T-cell (primary cell): ENCODE results near the gene UNK. TPM values are rescaled to one million over a fixed set of nuclear protein-coding genes. Genes with fewer than 3 reads are reported as not detected.
"Not testable (repeated sequence)": the region's sequence is repeated elsewhere in the genome, so short reads cannot be mapped to it uniquely, and the experiment has no call there.

Experiments used
- ATAC-seq, 4 experiments: fragments of 200-7000 bp in 3 of 4; fragments of 150-1000 bp in 1 of 4; cut with Tn5 transposase; replicated peaks in 1 of 4; 1 replicate in 3 of 4; 2 replicates in 1 of 4; pipeline ENCODE4 v1.10.0; 2021; ENCODE audit warnings: moderate library complexity in 3 of 4, mild to moderate bottlenecking in 2 of 4, moderate number of reproducible peaks in 1 of 4
- CTCF ChIA-PET, 2 donors: fragments of 300-600 bp; sonication (Branson Sonifier 250); formaldehyde crosslinking; loops; one replicate each; lab custom pipeline; 2022; ENCODE audit warnings: antibody characterized with exemption in 2 of 2; lab: Charles Lee
- POLR2A ChIA-PET, 2 donors: fragments of 300-600 bp; sonication (Branson Sonifier 250); formaldehyde crosslinking; loops; one replicate each; lab custom pipeline; 2022; ENCODE audit warnings: antibody characterized with exemption in 2 of 2; lab: Charles Lee
- DNase-seq, 35 experiments: peaks; one replicate each; pipeline versions ENCODE4 v3.0.0 to v3.0.0-alpha.2; 2013 to 2023
- H3K27ac ChIP-seq: one replicate; pipeline ENCODE4 v1.5.1; 2013; ENCODE audit warnings: low read length
- H3K27me3 ChIP-seq, 2 experiments: replicated peaks in 1 of 2; 1 replicate in 1 of 2; 2 replicates in 1 of 2; pipeline versions ENCODE4 v1.6.1 to v1.7.0; 2013; ENCODE audit warnings: low read length in 1 of 2, mixed read lengths in 1 of 2; ENCODE audit not compliant: control insufficient read depth in 2 of 2, insufficient read depth in 2 of 2; ENCODE audit errors: extremely low read depth in 1 of 2
- H3K36me3 ChIP-seq, 2 donors: 1 replicate in 1 of 2; 2 replicates in 1 of 2; pipeline versions ENCODE4 v1.6.1 to v1.7.0; 2013; ENCODE audit warnings: low read length in 1 of 2; ENCODE audit not compliant: control insufficient read depth in 2 of 2, insufficient read depth in 1 of 2; ENCODE audit errors: extremely low read depth in 1 of 2
- H3K4me1 ChIP-seq, 2 experiments: 1 replicate in 1 of 2; 2 replicates in 1 of 2; pipeline versions ENCODE4 v1.6.1 to v1.7.0; 2013; ENCODE audit warnings: low read length in 2 of 2, mixed read lengths in 1 of 2; ENCODE audit not compliant: insufficient read depth in 2 of 2, control insufficient read depth in 1 of 2; ENCODE audit errors: extremely low read depth in 1 of 2
- H3K4me3 ChIP-seq, 2 donors: 1 replicate in 1 of 2; 2 replicates in 1 of 2; pipeline versions ENCODE4 v1.5.1 to v1.7.0; 2013; ENCODE audit warnings: mild to moderate bottlenecking in 2 of 2, low read length in 1 of 2, moderate library complexity in 1 of 2; ENCODE audit not compliant: control insufficient read depth in 1 of 2; ENCODE audit errors: extremely low read depth in 1 of 2
- H3K9me3 ChIP-seq: 2 replicates; pipeline ENCODE4 v1.7.0; 2013
- H3K27ac Mint-ChIP-seq, 2 donors: one replicate each; pipeline ENCODE4 v1.8.0; 2020 to 2021; ENCODE audit warnings: mild to moderate bottlenecking in 2 of 2, mixed read lengths in 2 of 2
- H3K27me3 Mint-ChIP-seq, 2 donors: one replicate each; pipeline ENCODE4 v1.8.0; 2021 to 2022; ENCODE audit warnings: mixed read lengths in 2 of 2
- H3K36me3 Mint-ChIP-seq: one replicate; pipeline ENCODE4 v1.8.0; 2021; ENCODE audit warnings: mixed read lengths
- H3K4me1 Mint-ChIP-seq, 3 donors: one replicate each; pipeline ENCODE4 v1.8.0; 2020 to 2022; ENCODE audit warnings: mixed read lengths in 3 of 3, mild to moderate bottlenecking in 1 of 3
- H3K4me3 Mint-ChIP-seq, 3 donors: one replicate each; pipeline ENCODE4 v1.8.0; 2020 to 2022; ENCODE audit warnings: mild to moderate bottlenecking in 3 of 3, mixed read lengths in 3 of 3, moderate library complexity in 3 of 3
- H3K9me3 Mint-ChIP-seq, 3 donors: one replicate each; pipeline ENCODE4 v1.8.0; 2020 to 2022; ENCODE audit warnings: mixed read lengths in 3 of 3
- WGBS: methylation state at CpG from one replicate; pipeline ENCODE4 v1.1.5; 2013; ENCODE audit warnings: missing lambda C conversion rate; ENCODE audit not compliant: insufficient coverage; 5-methylcytosine and 5-hydroxymethylcytosine counted together
- total RNA-seq, 35 experiments: library from RNA in 6 of 35; stranded (reverse) in 6 of 35; fragments of 120-200 nt in 1 of 35; gene quantifications; one replicate each; pipeline versions ENCODE4 v1.2.1 to v1.2.4 and lab custom pipeline; 2013 to 2026

The UNK gene
- total RNA-seq, 5 donors from 2014 or later (not counting 1 experiment from before 2014, with no cell fraction given), result 37.1 to 50.3 (median 39.2) TPM

GRCh38 chr17:75757086-75757681 is 27.4 kb upstream of the UNK start:
- POLR2A ChIA-PET, result no interaction called here
- no peaks in the 10 kb centered on the region for H3K9me3 ChIP-seq
- Mint-ChIP-seq H3K27ac (no peak overlapping the region), H3K9me3 (no peaks in the 10 kb centered on the region), H3K4me3 (no peak overlapping the region), H3K4me1 (peaks cover 7 to 15% (median 13%) of the 10 kb centered on the region in 3 donors), H3K36me3 (peaks cover 5% of the 10 kb centered on the region), H3K27me3 (no peaks in the 10 kb centered on the region)
- no peak overlapping the region for H3K27ac ChIP-seq
- ATAC-seq (no peak), DNase-seq (no peak)
- no peak overlapping the region for H3K4me3 ChIP-seq
- 88% methylated on average over 11 of the region's 21 CpGs for WGBS
- peaks cover 0 to 22% of the 10 kb centered on the region in 2 experiments for H3K4me1 ChIP-seq
- peaks cover 0 to 5% of the 10 kb centered on the region in 2 donors for H3K36me3 ChIP-seq
- CTCF ChIA-PET, result no interaction called here
- no peaks in the 10 kb centered on the region for H3K27me3 ChIP-seq

GRCh38 chr17:75758131-75758905 is 26.3 kb upstream of the UNK start:
- H3K4me3 Mint-ChIP-seq, result no peak overlapping the region
- POLR2A ChIA-PET, result no interaction called here

GRCh38 chr17:75759457-75759856 is 25.1 kb upstream of the UNK start:
- Histone ChIP-seq H3K9me3 (no peaks in the 10 kb centered on the region), H3K27ac (no peak overlapping the region), H3K36me3 (peaks cover 0 to 9% of the 10 kb centered on the region in 2 donors), H3K4me3 (no peak overlapping the region), H3K27me3 (no peaks in the 10 kb centered on the region), H3K4me1 (peaks cover 0 to 22% of the 10 kb centered on the region in 2 experiments)
- Mint-ChIP-seq H3K36me3 (peaks cover 7% of the 10 kb centered on the region), H3K4me3 (no peak overlapping the region), H3K27me3 (no peaks in the 10 kb centered on the region), H3K27ac (no peak overlapping the region), H3K4me1 (peaks cover 16 to 23% (median 22%) of the 10 kb centered on the region in 3 donors), H3K9me3 (no peaks in the 10 kb centered on the region)
- DNase-seq (no peak), ATAC-seq (no peak)
- ChIA-PET CTCF (interaction anchor here in 1 of 2 donors (0.6 to 1.0 kb wide), 2 partner anchors 9 to 509 kb away, joined by 3 to 4 read pairs; no protein-coding TSS in a partner anchor), POLR2A (no interaction called here)
- 97% methylated on average over 3 of the region's 3 CpGs for WGBS

More at GRCh38 chr17:75758131-75758905, 26.3 kb upstream of the UNK start:
- WGBS, result 97% methylated on average over 37 of the region's 41 CpGs
- Histone ChIP-seq H3K27ac (no peak overlapping the region), H3K27me3 (no peaks in the 10 kb centered on the region), H3K4me3 (no peak overlapping the region), H3K9me3 (no peaks in the 10 kb centered on the region), H3K36me3 (peaks cover 0 to 9% of the 10 kb centered on the region in 2 donors), H3K4me1 (peaks cover 0 to 21% of the 10 kb centered on the region in 2 experiments)
- peaks cover 10 to 18% (median 17%) of the 10 kb centered on the region in 3 donors for H3K4me1 Mint-ChIP-seq
- DNase-seq (no peak), ATAC-seq (no peak)
- H3K27ac Mint-ChIP-seq, result no peak overlapping the region
- peaks cover 7% of the 10 kb centered on the region for H3K36me3 Mint-ChIP-seq
- CTCF ChIA-PET, result no interaction called here
- no peaks in the 10 kb centered on the region for H3K27me3 Mint-ChIP-seq
- H3K9me3 Mint-ChIP-seq, result no peaks in the 10 kb centered on the region

GRCh38 chr17:75759978-75760640 is 24.5 kb upstream of the UNK start:
- H3K27me3 ChIP-seq, H3K4me3 Mint-ChIP-seq, H3K9me3 ChIP-seq, H3K27ac Mint-ChIP-seq, H3K36me3 Mint-ChIP-seq, H3K27me3 Mint-ChIP-seq, H3K4me3 ChIP-seq, ATAC-seq, H3K9me3 Mint-ChIP-seq, POLR2A ChIA-PET, H3K27ac ChIP-seq, H3K36me3 ChIP-seq, DNase-seq: not testable (repeated sequence)
- H3K4me1 Mint-ChIP-seq, result peaks cover 13 to 18% (median 17%) of the 10 kb centered on the region in 3 donors
- peaks cover 0 to 19% of the 10 kb centered on the region in 2 experiments for H3K4me1 ChIP-seq
- CTCF ChIA-PET, result interaction anchor here in 1 of 2 donors (0.6 to 1.0 kb wide), 2 partner anchors 10 to 508 kb away, joined by 3 to 4 read pairs; no protein-coding TSS in a partner anchor
- WGBS, result 90% methylated on average over 3 of the region's 6 CpGs

- H3K4me1 Mint-ChIP-seq, result peaks cover 13 to 22% (median 19%) of the 10 kb centered on the region in 3 donors
- Histone ChIP-seq H3K4me3 (no peak overlapping the region), H3K4me1 (peaks cover 0 to 23% of the 10 kb centered on the region in 2 experiments), H3K27ac (no peak overlapping the region), H3K9me3 (no peaks in the 10 kb centered on the region), H3K27me3 (no peaks in the 10 kb centered on the region), H3K36me3 (peaks cover 0 to 8% of the 10 kb centered on the region in 2 donors)
- WGBS, result 95% methylated on average over 24 of the region's 27 CpGs
- ATAC-seq, result no peak
- H3K4me3 Mint-ChIP-seq, result peak overlapping the region in 2 of 3 donors; percentile 28 to 51
- CTCF ChIA-PET, result interaction anchor here (0.5 to 3.2 kb wide), 7 partner anchors 9 to 609 kb away, joined by 3 to 15 read pairs (median 3); no protein-coding TSS in a partner anchor
- H3K27me3 Mint-ChIP-seq, result no peaks in the 10 kb centered on the region
- no peak overlapping the region for H3K27ac Mint-ChIP-seq
- POLR2A ChIA-PET, result no interaction called here
- no peaks in the 10 kb centered on the region for H3K9me3 Mint-ChIP-seq
- no peak for DNase-seq
- H3K36me3 Mint-ChIP-seq, result peaks cover 7% of the 10 kb centered on the region
These were observed 21.9 kb upstream of the UNK start for GRCh38 chr17:75762513-75763268.
